ENCODE data around the gene NPAS2. TPM values are rescaled to one million over a fixed set of nuclear protein-coding genes. Genes with fewer than 3 reads are reported as not detected.
A peak's percentile ranks its signal among the peaks of the same experiment; 100 is the strongest.

Gene NPAS2
- polyA plus RNA-seq, 1 donor (not counting 4 experiments of a cell fraction or from before 2014, with no cell fraction given): 17.7 TPM

DNA sequence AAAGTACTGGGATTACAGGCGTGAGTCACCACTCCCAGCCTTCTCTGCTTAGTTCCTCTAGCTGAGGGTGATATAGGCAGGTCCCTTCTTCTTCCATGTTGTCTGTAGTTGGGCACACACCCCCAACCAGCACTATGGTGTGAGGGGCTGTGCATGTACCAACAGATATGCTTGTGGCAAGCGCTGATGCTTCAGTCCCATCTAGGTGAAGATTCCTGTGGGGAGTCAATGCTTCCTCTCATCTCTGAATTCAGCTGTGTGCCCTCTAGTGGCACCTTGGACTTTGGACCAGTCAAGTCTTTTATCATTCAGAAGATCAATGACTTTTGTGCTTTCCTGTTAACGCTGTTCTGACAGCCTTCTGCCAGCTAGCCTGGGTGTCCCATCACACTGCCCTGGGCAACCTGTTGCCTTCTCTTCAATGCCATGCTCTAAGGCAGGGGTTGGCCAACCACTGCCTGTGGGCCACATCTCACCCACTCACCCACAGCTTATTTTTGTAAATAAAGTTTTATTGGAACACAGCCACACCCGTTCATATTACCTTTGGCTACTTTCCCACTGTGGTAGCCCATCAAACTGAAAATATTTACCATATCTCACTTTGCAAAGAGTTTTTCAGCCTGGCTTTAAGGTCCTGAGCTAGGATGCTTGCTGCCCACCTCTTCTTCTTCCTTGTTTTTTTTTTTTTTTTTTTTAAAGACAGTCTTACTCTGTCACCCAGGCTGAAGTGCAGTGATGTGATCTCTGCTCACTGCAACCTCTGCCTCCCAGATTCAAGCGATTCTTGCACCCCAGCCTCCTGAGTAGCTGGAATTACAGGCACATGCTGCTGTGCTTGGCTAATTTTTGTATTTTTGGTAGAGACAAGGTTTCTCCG is 51.0 kb downstream of the NPAS2 start:
- TF ChIP-seq, protein P1, sequence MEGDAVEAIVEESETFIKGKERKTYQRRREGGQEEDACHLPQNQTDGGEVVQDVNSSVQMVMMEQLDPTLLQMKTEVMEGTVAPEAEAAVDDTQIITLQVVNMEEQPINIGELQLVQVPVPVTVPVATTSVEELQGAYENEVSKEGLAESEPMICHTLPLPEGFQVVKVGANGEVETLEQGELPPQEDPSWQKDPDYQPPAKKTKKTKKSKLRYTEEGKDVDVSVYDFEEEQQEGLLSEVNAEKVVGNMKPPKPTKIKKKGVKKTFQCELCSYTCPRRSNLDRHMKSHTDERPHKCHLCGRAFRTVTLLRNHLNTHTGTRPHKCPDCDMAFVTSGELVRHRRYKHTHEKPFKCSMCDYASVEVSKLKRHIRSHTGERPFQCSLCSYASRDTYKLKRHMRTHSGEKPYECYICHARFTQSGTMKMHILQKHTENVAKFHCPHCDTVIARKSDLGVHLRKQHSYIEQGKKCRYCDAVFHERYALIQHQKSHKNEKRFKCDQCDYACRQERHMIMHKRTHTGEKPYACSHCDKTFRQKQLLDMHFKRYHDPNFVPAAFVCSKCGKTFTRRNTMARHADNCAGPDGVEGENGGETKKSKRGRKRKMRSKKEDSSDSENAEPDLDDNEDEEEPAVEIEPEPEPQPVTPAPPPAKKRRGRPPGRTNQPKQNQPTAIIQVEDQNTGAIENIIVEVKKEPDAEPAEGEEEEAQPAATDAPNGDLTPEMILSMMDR (optimal IDR thresholded peaks at IDR 0.05 in 1 of 3, IDR thresholded peaks at IDR 0.05 in 1 of 3, conservative IDR thresholded peaks at IDR 0.05 in 1 of 3; ENCODE audit: extremely low read depth in 1 of 3, insufficient read depth in 2 of 3, low read length in 3 of 3): peak in 2 of 3 experiments; percentile 28 to 44
- TF ChIP-seq EZH2 (IDR thresholded peaks at IDR 0.05; ENCODE audit: low read length): no peak
- peaks cover 2 to 3% of the 10 kb centered on the region in 2 experiments for H3K36me3 ChIP-seq (ENCODE audit: control insufficient read depth in 2 of 2, extremely low read depth in 1 of 2, insufficient read depth in 2 of 2, low read length in 2 of 2)
- dilution Hi-C loops (cut with MboI; ENCODE audit: extremely low pct_ligation_motif_present, low sequenced_read_pairs): no loop called here
- no peak overlapping the region for H3K9ac ChIP-seq (ENCODE audit: control insufficient read depth, extremely low read depth, insufficient read depth, low read length)
- no peak overlapping the region for H3K4me2 ChIP-seq (ENCODE audit: control insufficient read depth, extremely low read depth, insufficient read depth, low read depth, low read length)
- no peaks in the 10 kb centered on the region for H3K9me1 ChIP-seq (ENCODE audit: control insufficient read depth, extremely low read depth, insufficient read depth, low read length)
- no peaks in the 10 kb centered on the region for H4K20me1 ChIP-seq (ENCODE audit: control insufficient read depth, extremely low read depth, insufficient read depth, low read length)
- no peak overlapping the region for H3K27ac ChIP-seq (ENCODE audit: control insufficient read depth, insufficient read depth, low read length)
- H3K4me1 ChIP-seq (ENCODE audit: control insufficient read depth, extremely low read depth, insufficient read depth, low read length): no peaks in the 10 kb centered on the region
- no peak overlapping the region for H3K4me3 ChIP-seq (ENCODE audit: control insufficient read depth in 2 of 3, extremely low read depth in 1 of 3, insufficient read depth in 2 of 3, low read depth in 1 of 3, low read length in 3 of 3)
- no peaks in the 10 kb centered on the region for H3K27me3 ChIP-seq (ENCODE audit: control insufficient read depth, extremely low read depth, insufficient read depth, low read length)
- FAIRE-seq (no peak), DNase-seq (ENCODE audit: low read depth, low spot score) (no peak)
- H3K9me3 ChIP-seq (ENCODE audit: control insufficient read depth, low read depth, low read length): peaks cover 2% of the 10 kb centered on the region
- no peak overlapping the region for H2AFZ ChIP-seq (ENCODE audit: control insufficient read depth, low read length)
- H3K79me2 ChIP-seq (ENCODE audit: control insufficient read depth, insufficient read depth, low read length): peaks cover 3% of the 10 kb centered on the region

DNA sequence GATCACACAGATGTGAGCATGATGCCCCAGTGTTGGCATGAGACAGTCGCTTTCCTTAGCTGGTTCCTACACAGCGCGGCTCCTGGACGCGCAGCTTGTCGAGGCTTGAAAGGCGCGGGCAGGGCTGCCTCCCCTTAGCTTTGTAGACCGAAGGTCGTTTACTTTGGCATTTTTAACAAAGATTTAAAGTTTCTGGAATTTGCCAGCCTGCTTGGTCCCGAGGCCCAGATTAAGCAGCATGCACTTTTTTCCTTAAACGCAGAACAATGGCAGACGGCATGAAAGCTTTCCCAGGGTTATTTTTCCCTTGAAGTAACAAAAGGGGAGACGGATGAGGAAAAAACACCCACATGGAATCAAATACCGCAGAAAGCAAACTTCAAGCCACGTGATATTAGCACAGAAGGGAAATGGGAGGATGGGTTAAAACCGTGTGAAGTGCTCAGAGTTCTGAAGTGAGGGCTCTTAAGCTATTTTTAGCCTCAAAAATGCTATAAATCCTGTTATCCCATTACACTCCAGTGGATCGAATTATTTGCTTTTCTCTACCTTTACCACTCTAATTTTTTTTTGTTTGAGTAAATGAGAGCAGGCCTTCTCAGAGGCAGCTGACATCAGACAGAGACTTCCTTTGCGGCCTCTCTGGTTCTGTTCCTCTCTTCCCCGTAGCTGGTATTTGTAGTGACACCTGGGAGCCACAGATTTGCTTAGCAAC is 55.7 kb downstream of the NPAS2 start:
- Histone ChIP-seq H4K20me1 (ENCODE audit: control insufficient read depth, extremely low read depth, insufficient read depth, low read length) (no peaks in the 10 kb centered on the region), H3K36me3 (ENCODE audit: control insufficient read depth in 2 of 2, extremely low read depth in 1 of 2, insufficient read depth in 2 of 2, low read length in 2 of 2) (peaks cover 3 to 7% of the 10 kb centered on the region in 2 experiments), H3K4me2 (ENCODE audit: control insufficient read depth, extremely low read depth, insufficient read depth, low read depth, low read length) (no peak overlapping the region), H3K27me3 (ENCODE audit: control insufficient read depth, extremely low read depth, insufficient read depth, low read length) (no peaks in the 10 kb centered on the region), H2AFZ (ENCODE audit: control insufficient read depth, low read length) (no peak overlapping the region), H3K9ac (ENCODE audit: control insufficient read depth, extremely low read depth, insufficient read depth, low read length) (no peak overlapping the region), H3K9me1 (ENCODE audit: control insufficient read depth, extremely low read depth, insufficient read depth, low read length) (no peaks in the 10 kb centered on the region), H3K79me2 (ENCODE audit: control insufficient read depth, insufficient read depth, low read length) (no peaks in the 10 kb centered on the region), H3K27ac (ENCODE audit: control insufficient read depth, insufficient read depth, low read length) (no peak overlapping the region), H3K4me3 (ENCODE audit: control insufficient read depth in 2 of 3, extremely low read depth in 1 of 3, insufficient read depth in 2 of 3, low read depth in 1 of 3, low read length in 3 of 3) (no peak overlapping the region), H3K9me3 (ENCODE audit: control insufficient read depth, low read depth, low read length) (no peaks in the 10 kb centered on the region), H3K4me1 (ENCODE audit: control insufficient read depth, extremely low read depth, insufficient read depth, low read length) (no peaks in the 10 kb centered on the region)
- no peak for DNase-seq (ENCODE audit: low read depth, low spot score)
- dilution Hi-C loops (cut with MboI; ENCODE audit: extremely low pct_ligation_motif_present, low sequenced_read_pairs): no loop called here
- FAIRE-seq: no peak
- TF ChIP-seq EZH2 (IDR thresholded peaks at IDR 0.05; ENCODE audit: low read length): no peak
- TF ChIP-seq, protein P1 (optimal IDR thresholded peaks at IDR 0.05 in 1 of 3, IDR thresholded peaks at IDR 0.05 in 1 of 3, conservative IDR thresholded peaks at IDR 0.05 in 1 of 3; ENCODE audit: extremely low read depth in 1 of 3, insufficient read depth in 2 of 3, low read length in 3 of 3): no peak

All from keratinocyte (primary cell).